HG02885 (cell line): ENCODE data around the gene ALDOC.

Experiments used
- ATAC-seq: cut with Tn5 transposase; IDR thresholded peaks from one replicate; pipeline ENCODE4 v1.9.1; 2021; ENCODE audit warnings: mild to moderate bottlenecking; ENCODE audit not compliant: unreplicated experiment, poor library complexity

The ALDOC gene

DNA sequence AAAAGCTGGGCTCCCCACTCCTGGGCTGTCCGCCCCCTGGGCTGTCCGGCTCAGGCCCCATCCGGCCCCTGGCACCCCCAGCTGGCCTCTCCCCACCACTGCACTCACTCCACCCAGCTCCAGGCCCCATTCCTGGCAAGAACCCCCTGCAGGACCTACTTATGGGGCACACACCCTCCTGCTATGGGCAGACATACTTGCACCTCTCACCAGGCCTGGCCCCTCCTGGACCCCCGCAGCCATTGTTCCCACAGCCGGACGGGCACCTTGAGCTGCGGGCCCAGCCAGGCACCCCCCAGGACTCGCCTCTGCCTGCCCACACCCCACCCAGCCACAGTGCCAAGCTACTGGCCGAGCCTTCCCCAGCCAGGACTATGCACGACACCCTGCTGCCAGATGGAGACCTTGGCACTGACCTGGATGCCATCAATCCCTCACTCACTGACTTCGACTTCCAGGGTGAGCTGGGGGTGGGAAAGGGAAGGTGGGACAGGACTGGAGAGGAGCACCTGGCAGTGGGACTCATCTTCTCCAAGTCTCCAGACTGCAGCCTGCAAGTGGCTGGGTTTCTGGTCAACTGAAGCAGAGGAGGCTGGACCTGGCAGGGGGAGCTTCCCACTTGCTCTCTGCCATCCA lies 41.8 kb downstream of the ALDOC start:
- ATAC-seq: no peak

GRCh38 chr17:28533091-28533807 lies 43.4 kb downstream of the ALDOC start:
- ATAC-seq: no peak

- ATAC-seq: no peak
These were observed 44.4 kb downstream of the ALDOC start for GRCh38 chr17:28532050-28532960.

GRCh38 chr17:28530926-28531325 lies 45.8 kb downstream of the ALDOC start:
- no peak for ATAC-seq

DNA sequence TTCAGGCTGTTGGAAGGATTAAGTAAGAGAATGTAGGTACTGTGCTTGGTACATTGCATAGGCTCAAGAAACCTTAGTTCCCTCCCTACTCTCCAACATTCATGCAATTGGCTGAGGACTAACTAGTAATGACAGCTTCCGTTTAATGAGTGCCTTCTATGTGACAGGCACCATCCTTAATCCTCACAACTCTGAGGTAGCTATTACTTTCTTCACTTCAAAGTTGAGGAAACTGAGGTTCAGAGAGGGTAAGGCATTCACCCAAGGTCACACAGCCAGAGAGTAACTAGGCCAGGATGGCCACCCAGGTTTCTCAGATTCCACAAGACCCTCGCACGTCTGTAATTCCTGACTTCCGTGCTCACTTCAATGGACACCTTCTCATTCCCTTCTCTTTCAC lies 46.4 kb downstream of the ALDOC start:
- ATAC-seq: no peak

- no peak for ATAC-seq
These were observed 47.7 kb downstream of the ALDOC start for GRCh38 chr17:28529013-28529400.

GRCh38 chr17:28528327-28529012 lies 48.2 kb downstream of the ALDOC start:
- ATAC-seq: no peak

- ATAC-seq: no peak
These were observed 48.8 kb downstream of the ALDOC start for GRCh38 chr17:28527859-28528258.

DNA sequence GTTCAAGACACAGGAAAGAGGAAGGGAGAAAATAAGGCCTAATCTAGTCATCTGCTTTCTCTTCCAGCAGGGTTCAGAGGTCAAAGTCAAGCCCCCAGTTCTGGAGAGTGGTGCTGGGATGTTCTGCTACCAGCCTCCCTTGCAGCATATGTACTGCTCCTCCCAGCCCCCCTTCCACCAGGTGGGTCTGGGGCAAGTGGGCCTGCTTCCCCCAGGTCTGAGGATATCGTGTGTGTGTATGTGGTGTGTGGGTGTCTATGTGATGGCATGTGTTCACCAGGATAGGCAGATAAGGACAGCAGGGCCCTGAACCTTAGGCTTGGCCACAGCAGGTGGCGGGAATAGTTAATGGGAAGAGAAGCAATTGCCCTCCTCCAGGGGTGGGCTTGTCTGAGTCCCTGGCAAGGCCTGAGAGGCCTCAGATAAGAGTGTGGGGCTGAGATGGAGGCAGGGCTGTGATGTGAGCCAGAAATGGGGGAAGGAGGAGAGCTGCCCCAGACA lies 49.5 kb downstream of the ALDOC start:
- ATAC-seq: no peak

DNA sequence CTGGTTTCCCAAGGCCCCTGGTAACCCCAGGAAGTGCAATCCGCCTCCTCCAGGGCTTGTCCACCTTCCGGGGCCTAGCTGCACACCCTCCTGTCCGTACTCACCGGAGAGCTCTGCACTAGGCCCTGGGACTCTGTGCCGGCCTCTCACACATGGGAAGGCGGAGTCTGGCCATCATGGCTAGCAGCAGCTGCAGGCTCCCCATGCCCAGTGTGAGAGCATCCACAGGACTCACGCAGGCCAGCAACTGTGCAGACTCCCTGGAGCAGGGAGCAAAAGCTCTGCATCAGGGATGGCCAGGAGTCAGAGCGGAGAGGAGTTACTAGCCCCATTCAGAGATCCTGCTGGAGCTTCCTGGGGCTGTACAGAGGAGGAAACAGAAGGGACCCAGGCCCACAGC lies 50.3 kb downstream of the ALDOC start:
- ATAC-seq: no peak

DNA sequence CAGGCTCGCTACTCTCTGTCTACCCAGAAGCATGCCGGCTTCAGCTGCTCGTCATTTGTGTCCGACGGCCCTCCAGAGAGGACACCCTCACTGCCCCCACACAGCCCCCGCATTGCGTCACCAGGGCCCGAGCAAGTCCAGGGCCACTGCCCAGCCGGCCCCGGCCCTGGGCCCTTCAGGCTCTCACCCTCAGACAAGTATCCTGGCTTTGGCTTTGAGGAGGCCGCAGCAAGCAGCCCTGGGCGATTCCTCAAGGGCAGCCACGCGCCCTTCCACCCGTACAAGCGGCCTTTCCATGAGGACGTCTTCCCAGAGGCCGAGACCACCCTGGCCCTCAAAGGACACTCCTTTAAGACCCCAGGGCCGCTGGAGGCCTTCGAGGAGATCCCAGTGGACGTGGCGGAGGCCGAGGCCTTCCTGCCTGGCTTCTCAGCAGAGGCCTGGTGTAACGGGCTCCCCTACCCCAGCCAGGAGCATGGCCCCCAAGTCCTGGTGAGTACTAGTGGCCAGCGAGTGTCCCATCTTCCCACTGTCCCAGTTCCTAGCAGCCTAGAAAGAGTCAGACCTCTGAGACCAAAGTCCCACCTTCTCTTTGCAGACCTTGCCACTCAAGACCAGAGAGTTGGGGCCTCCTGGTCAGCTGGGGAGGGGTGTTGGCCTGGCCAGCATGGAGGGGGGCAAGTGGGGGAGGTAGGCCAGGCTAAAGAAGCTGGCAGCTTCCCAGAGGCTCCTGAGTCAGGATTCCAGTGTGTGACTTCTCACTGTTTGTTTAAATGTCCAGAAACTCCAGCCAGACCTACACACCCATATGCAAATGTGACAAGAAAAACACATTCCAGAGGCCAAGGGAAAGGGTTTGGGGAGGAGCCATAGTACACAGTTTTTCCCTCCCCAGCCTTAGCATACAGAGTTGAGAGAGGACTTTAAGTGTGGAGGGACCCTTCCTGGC lies 51.9 kb downstream of the ALDOC start:
- ATAC-seq: no peak

GRCh38 chr17:28523876-28524275 lies 52.8 kb downstream of the ALDOC start:
- ATAC-seq: no peak

DNA sequence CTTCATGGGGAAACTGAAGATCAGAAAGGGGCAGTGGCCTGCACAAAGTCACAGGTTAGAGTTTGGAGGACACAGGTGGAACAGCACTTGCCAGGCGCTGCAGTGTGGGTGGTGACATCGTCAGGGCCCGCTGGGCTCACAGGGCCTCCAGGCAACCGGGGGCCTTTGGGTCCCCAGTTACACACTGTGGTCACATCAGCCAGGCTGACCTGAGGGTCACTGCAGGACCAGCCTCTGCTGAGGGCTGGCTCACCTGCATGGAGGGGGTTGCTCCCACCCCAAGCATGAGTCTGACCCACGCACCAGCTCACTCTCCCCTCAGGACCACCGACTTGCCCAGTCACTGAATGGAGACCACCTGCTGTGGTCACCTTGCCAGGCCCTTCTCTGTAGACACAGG lies 53.5 kb downstream of the ALDOC start:
- ATAC-seq: no peak
